GM21390 (cell line): Measurements from ENCODE around the gene PSMD14.

ENCODE experiments used
- ATAC-seq: cut with Tn5 transposase; IDR thresholded peaks from one replicate; pipeline ENCODE4 v1.9.1; 2021; ENCODE audit not compliant: unreplicated experiment

Gene PSMD14

GRCh38 chr2:161418275-161418714, 110.1 kb downstream of the PSMD14 start:
- no peak for ATAC-seq

- no peak for ATAC-seq
Measured at GRCh38 chr2:161418715-161419637, 110.8 kb downstream of the PSMD14 start.

GRCh38 chr2:161419638-161420190, 111.5 kb downstream of the PSMD14 start:
- ATAC-seq, result no peak

GRCh38 chr2:161420406-161421074, 112.3 kb downstream of the PSMD14 start:
- no peak for ATAC-seq

GRCh38 chr2:161421686-161422085, 113.5 kb downstream of the PSMD14 start:
- no peak for ATAC-seq

GRCh38 chr2:161422816-161423403, 114.7 kb downstream of the PSMD14 start:
- ATAC-seq, result no peak

GRCh38 chr2:161423421-161424393, 115.5 kb downstream of the PSMD14 start:
- ATAC-seq, result no peak

- ATAC-seq, result no peak
Measured at GRCh38 chr2:161424394-161424769, 116.2 kb downstream of the PSMD14 start.

- ATAC-seq, result no peak
Measured at GRCh38 chr2:161424891-161425727, 116.9 kb downstream of the PSMD14 start.

- no peak for ATAC-seq
Measured at GRCh38 chr2:161425728-161426454, 117.7 kb downstream of the PSMD14 start.

GRCh38 chr2:161426455-161426921, 118.3 kb downstream of the PSMD14 start:
- no peak for ATAC-seq

- ATAC-seq, result no peak
Measured at GRCh38 chr2:161426922-161427663, 118.9 kb downstream of the PSMD14 start.

GRCh38 chr2:161427664-161428587, 119.7 kb downstream of the PSMD14 start:
- ATAC-seq, result no peak

GRCh38 chr2:161430386-161430785, 122.2 kb downstream of the PSMD14 start:
- ATAC-seq, result no peak

- no peak for ATAC-seq
Measured at GRCh38 chr2:161432107-161432506, 123.9 kb downstream of the PSMD14 start.

- no peak for ATAC-seq
Measured at GRCh38 chr2:161434118-161434517, 125.9 kb downstream of the PSMD14 start.

GRCh38 chr2:161436411-161436810, 128.2 kb downstream of the PSMD14 start:
- ATAC-seq, result no peak
